NCI-H524 treated with DMSO at 0.1 percent for 48 hours (cell line): ENCODE measurements around the gene AURKAIP1.

Source experiments
- DNase-seq: peaks from one replicate; lab custom pipeline; 2025; lab: John Stamatoyannopoulos, UW

The AURKAIP1 gene

GRCh38 chr1:1347663-1348419 is 27.2 kb downstream of the AURKAIP1 start:
- DNase-seq: no peak

GRCh38 chr1:1347026-1347595 is 27.9 kb downstream of the AURKAIP1 start:
- DNase-seq: no peak

- no peak for DNase-seq
Observed at GRCh38 chr1:1346501-1346890, 28.5 kb downstream of the AURKAIP1 start.

GRCh38 chr1:1345860-1346500 is 29.0 kb downstream of the AURKAIP1 start:
- no peak for DNase-seq

GRCh38 chr1:1345384-1345783 is 29.6 kb downstream of the AURKAIP1 start:
- DNase-seq: no peak

GRCh38 chr1:1344655-1345361 is 30.2 kb downstream of the AURKAIP1 start:
- DNase-seq: no peak

GRCh38 chr1:1343811-1344421 is 31.1 kb downstream of the AURKAIP1 start:
- no peak for DNase-seq

- DNase-seq: no peak
Observed at GRCh38 chr1:1342584-1343115, 32.4 kb downstream of the AURKAIP1 start.

- DNase-seq: no peak
Observed at GRCh38 chr1:1342061-1342562, 32.9 kb downstream of the AURKAIP1 start.

- DNase-seq: no peak
Observed at GRCh38 chr1:1341549-1342021, 33.4 kb downstream of the AURKAIP1 start.

- no peak for DNase-seq
Observed at GRCh38 chr1:1340791-1341548, 34.0 kb downstream of the AURKAIP1 start.

- DNase-seq: no peak
Observed at GRCh38 chr1:1340185-1340584, 34.8 kb downstream of the AURKAIP1 start.

- DNase-seq: no peak
Observed at GRCh38 chr1:1338278-1338677, 36.7 kb downstream of the AURKAIP1 start.

GRCh38 chr1:1337793-1338147 is 37.2 kb downstream of the AURKAIP1 start:
- DNase-seq: no peak

GRCh38 chr1:1336931-1337792 is 37.8 kb downstream of the AURKAIP1 start:
- no peak for DNase-seq

- DNase-seq: no peak
Observed at GRCh38 chr1:1336446-1336845, 38.6 kb downstream of the AURKAIP1 start.

GRCh38 chr1:1335792-1336248 is 39.2 kb downstream of the AURKAIP1 start:
- no peak for DNase-seq

GRCh38 chr1:1335283-1335682 is 39.7 kb downstream of the AURKAIP1 start:
- no peak for DNase-seq

GRCh38 chr1:1334835-1335234 is 40.2 kb downstream of the AURKAIP1 start:
- no peak for DNase-seq
